Retinal pigment epithelial cell (primary cell): ENCODE measurements around the gene MXI1.

Experiments
- DNase-seq: peaks from one replicate; pipeline ENCODE4 v3.0.0-alpha.2; 2010; ENCODE audit warnings: low read depth
- H3K4me3 ChIP-seq: 2 replicates; pipeline ENCODE4 v1.5.1; 2011; ENCODE audit warnings: mild to moderate bottlenecking, low read length, control low read depth, moderate library complexity
- TF ChIP-seq, protein P1 (sequence below): conservative IDR thresholded peaks from 2 replicates; pipeline ENCODE4 v1.5.1; 2011; ENCODE audit warnings: low read depth, low read length, control low read depth, inconsistent platforms

The MXI1 gene

DNA sequence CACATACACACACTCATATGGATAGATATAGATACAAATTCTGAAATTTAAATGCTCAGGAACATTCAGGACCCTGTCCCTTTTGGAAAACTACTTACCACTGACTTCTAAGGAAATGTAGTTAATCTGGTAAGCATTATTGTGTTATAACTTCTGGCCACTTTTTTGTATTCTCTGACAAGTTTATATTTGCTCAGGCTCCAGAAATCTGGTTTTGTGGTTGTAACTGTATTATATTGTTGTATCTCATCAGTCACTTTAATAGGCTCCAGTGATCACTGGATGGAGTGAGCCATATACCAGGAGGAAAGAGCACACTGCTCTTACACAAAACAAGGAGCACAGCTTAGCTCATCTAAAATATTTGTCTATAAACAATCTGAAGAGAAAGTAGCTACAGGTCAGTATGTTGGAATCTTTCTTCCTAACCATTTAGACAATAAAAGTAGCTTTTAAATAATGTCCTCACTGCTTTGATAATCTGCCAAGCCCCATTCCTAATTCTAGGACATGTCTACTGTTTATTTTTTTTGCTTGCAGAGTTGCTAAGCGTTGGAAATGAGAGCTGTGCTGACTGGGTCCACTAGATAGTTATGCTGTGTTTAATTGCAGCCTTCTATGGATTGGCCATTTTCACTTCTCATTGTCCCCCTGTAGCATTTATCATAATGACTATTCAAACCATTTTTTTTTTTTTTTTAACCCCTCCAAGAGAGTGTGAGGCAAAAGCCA lies 53.5 kb downstream of the MXI1 start:
- TF ChIP-seq, protein P1, sequence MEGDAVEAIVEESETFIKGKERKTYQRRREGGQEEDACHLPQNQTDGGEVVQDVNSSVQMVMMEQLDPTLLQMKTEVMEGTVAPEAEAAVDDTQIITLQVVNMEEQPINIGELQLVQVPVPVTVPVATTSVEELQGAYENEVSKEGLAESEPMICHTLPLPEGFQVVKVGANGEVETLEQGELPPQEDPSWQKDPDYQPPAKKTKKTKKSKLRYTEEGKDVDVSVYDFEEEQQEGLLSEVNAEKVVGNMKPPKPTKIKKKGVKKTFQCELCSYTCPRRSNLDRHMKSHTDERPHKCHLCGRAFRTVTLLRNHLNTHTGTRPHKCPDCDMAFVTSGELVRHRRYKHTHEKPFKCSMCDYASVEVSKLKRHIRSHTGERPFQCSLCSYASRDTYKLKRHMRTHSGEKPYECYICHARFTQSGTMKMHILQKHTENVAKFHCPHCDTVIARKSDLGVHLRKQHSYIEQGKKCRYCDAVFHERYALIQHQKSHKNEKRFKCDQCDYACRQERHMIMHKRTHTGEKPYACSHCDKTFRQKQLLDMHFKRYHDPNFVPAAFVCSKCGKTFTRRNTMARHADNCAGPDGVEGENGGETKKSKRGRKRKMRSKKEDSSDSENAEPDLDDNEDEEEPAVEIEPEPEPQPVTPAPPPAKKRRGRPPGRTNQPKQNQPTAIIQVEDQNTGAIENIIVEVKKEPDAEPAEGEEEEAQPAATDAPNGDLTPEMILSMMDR = no peak
- no peak for DNase-seq
- no peak overlapping the region for H3K4me3 ChIP-seq

DNA sequence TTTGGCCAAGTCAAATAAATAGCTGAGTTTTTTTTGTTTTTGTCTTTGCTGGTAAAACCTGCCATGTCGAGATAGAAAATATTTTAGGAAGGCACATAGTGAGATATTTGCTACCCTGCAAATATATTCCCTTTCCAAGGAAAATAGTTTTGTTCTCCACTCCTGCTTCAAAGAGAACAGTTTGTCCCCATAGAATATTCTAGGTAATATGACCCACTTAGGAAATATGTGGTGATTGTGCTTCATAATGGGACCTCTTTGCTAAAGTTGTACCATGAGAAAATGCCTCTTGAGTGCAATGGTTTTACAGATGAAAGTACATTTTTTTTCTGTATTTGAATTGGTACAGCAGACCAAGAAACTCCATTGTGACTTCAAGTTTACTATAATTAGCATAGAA lies 55.8 kb downstream of the MXI1 start:
- no peak for DNase-seq
- no peak overlapping the region for H3K4me3 ChIP-seq
- TF ChIP-seq, protein P1 = no peak

DNA sequence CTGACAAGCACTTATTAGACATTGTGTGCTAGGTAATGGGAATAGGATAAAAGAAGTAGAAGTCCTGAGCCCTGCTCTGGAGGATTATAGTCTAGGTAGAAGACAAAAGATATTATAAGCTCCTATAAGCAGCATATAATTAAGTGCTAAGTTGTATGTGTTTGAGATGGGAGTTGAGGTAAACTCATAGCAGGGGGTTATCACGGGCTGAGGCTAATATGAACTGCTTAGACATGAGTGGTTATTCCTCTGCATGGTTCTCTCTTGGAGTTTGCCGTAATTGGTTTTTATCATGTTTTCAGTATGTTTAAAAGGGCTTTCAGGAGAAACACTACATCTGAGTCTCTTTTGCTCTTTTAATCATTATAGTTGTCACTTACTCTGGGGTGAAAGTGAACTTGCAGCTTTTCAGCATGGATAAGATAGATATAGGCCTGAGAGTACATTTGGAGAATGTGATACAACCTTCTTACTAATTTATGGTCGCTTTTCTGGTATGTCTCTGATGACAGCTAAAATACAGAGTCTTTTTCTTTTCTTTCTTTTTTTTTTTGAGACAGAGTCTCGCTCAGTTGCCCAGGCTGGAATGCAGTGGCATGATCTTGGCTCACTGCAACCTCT lies 58.3 kb downstream of the MXI1 start:
- TF ChIP-seq, protein P1 = no peak
- no peak for DNase-seq
- no peak overlapping the region for H3K4me3 ChIP-seq

- no peak for DNase-seq
- TF ChIP-seq, protein P1 = no peak
- no peak overlapping the region for H3K4me3 ChIP-seq
These were observed 59.9 kb downstream of the MXI1 start for GRCh38 chr10:110267276-110267675.

DNA sequence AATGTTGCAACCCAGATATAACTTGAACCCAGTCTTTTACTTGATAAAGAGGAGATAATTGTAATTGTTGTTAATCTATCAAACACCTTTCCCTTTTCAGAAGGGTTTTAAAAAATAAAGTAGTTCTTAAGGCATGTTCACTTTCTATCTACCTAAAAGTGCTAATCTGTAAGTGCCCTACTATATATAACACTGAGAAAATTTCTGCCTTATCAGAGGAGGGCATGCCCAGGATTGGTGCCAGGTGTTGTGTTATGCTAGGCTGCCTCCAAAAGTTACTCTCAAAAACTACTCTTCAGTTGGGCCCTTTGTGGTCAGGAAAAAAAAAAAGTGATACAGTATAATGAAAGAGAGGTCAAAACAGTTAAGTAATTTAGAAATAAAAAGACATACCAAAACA lies 61.0 kb downstream of the MXI1 start:
- TF ChIP-seq, protein P1 = no peak
- no peak for DNase-seq
- H3K4me3 ChIP-seq = no peak overlapping the region

- TF ChIP-seq, protein P1 = no peak
- no peak overlapping the region for H3K4me3 ChIP-seq
- DNase-seq = no peak
These were observed 61.6 kb downstream of the MXI1 start for GRCh38 chr10:110268971-110269370.
